ENCODE measurements around the gene KRT81. TPM values are rescaled to one million over a fixed set of nuclear protein-coding genes. Genes with fewer than 3 reads are reported as not detected.
"Not testable (repeated sequence)": the region's sequence is repeated elsewhere in the genome, so short reads cannot be mapped to it uniquely, and the experiment has no call there.

Gene KRT81
- total and polyA plus RNA-seq, 4 donors = 0.02 to 0.61 (median 0.23) TPM

GRCh38 chr12:52295663-52296062, 4.3 kb upstream of the KRT81 start:
- peaks cover 6 to 46% (median 28%) of the 10 kb centered on the region in 3 donors for H3K27me3 ChIP-seq (ENCODE audit: control insufficient read depth in 3 of 3, insufficient read depth in 3 of 3, low read length in 2 of 3)
- no peak overlapping the region for H3K9ac ChIP-seq (ENCODE audit: insufficient read depth in 1 of 2, low read length in 2 of 2)
- no peak for TF ChIP-seq CTCF (IDR thresholded peaks at IDR 0.05; ENCODE audit: control extremely low read depth, extremely low read depth)
- peaks cover 0 to 1% (median 0%) of the 10 kb centered on the region in 5 donors for H3K4me1 ChIP-seq (ENCODE audit: control insufficient read depth in 5 of 5, insufficient read depth in 5 of 5, low read length in 5 of 5)
- WGBS, 2 donors = 80 to 83% methylated on average over 1 of the region's 1 CpG
- no peak for ATAC-seq (ENCODE audit: insufficient read depth, low FRiP score)
- DNase-seq = no peak
- H3K9me3 ChIP-seq (ENCODE audit: control insufficient read depth in 4 of 4, insufficient read depth in 3 of 4, low read length in 3 of 4) = no peaks in the 10 kb centered on the region
- H3K36me3 ChIP-seq (ENCODE audit: control insufficient read depth in 4 of 4, insufficient read depth in 4 of 4, low read length in 4 of 4) = no peaks in the 10 kb centered on the region
- no peak overlapping the region for H3K4me3 ChIP-seq
- H3K27ac ChIP-seq (ENCODE audit: low read depth in 1 of 2, low read length in 1 of 2) = no peak overlapping the region

GRCh38 chr12:52294803-52295202, 3.5 kb upstream of the KRT81 start:
- H3K4me3 ChIP-seq = no peak overlapping the region
- H3K4me1 ChIP-seq (ENCODE audit: control insufficient read depth in 5 of 5, insufficient read depth in 5 of 5, low read length in 5 of 5) = peaks cover 0 to 1% (median 0%) of the 10 kb centered on the region in 5 donors
- peaks cover 6 to 43% (median 26%) of the 10 kb centered on the region in 3 donors for H3K27me3 ChIP-seq (ENCODE audit: control insufficient read depth in 3 of 3, insufficient read depth in 3 of 3, low read length in 2 of 3)
- WGBS, 2 donors = 42 to 43% methylated on average over 1 of the region's 1 CpG
- no peak overlapping the region for H3K27ac ChIP-seq (ENCODE audit: low read depth in 1 of 2, low read length in 1 of 2)
- no peak overlapping the region for H3K9ac ChIP-seq (ENCODE audit: insufficient read depth in 1 of 2, low read length in 2 of 2)
- no peak for DNase-seq
- no peaks in the 10 kb centered on the region for H3K36me3 ChIP-seq (ENCODE audit: control insufficient read depth in 4 of 4, insufficient read depth in 4 of 4, low read length in 4 of 4)
- no peaks in the 10 kb centered on the region for H3K9me3 ChIP-seq (ENCODE audit: control insufficient read depth in 4 of 4, insufficient read depth in 3 of 4, low read length in 3 of 4)
- no peak for TF ChIP-seq CTCF (IDR thresholded peaks at IDR 0.05; ENCODE audit: control extremely low read depth, extremely low read depth)
- ATAC-seq (ENCODE audit: insufficient read depth, low FRiP score) = no peak

GRCh38 chr12:52293926-52294325, 2.6 kb upstream of the KRT81 start:
- H3K9ac ChIP-seq (ENCODE audit: insufficient read depth in 1 of 2, low read length in 2 of 2) = no peak overlapping the region
- H3K4me1 ChIP-seq (ENCODE audit: control insufficient read depth in 5 of 5, insufficient read depth in 5 of 5, low read length in 5 of 5) = peaks cover 0 to 1% (median 0%) of the 10 kb centered on the region in 5 donors
- WGBS, 2 donors = 91 to 95% methylated on average over 1 of the region's 1 CpG
- no peak for TF ChIP-seq CTCF (IDR thresholded peaks at IDR 0.05; ENCODE audit: control extremely low read depth, extremely low read depth)
- H3K9me3 ChIP-seq (ENCODE audit: control insufficient read depth in 4 of 4, insufficient read depth in 3 of 4, low read length in 3 of 4) = no peaks in the 10 kb centered on the region
- no peak for DNase-seq
- no peaks in the 10 kb centered on the region for H3K36me3 ChIP-seq (ENCODE audit: control insufficient read depth in 4 of 4, insufficient read depth in 4 of 4, low read length in 4 of 4)
- ATAC-seq (ENCODE audit: insufficient read depth, low FRiP score) = no peak
- no peak overlapping the region for H3K4me3 ChIP-seq
- peaks cover 6 to 39% (median 26%) of the 10 kb centered on the region in 3 donors for H3K27me3 ChIP-seq (ENCODE audit: control insufficient read depth in 3 of 3, insufficient read depth in 3 of 3, low read length in 2 of 3)
- H3K27ac ChIP-seq (ENCODE audit: low read depth in 1 of 2, low read length in 1 of 2) = no peak overlapping the region

DNA sequence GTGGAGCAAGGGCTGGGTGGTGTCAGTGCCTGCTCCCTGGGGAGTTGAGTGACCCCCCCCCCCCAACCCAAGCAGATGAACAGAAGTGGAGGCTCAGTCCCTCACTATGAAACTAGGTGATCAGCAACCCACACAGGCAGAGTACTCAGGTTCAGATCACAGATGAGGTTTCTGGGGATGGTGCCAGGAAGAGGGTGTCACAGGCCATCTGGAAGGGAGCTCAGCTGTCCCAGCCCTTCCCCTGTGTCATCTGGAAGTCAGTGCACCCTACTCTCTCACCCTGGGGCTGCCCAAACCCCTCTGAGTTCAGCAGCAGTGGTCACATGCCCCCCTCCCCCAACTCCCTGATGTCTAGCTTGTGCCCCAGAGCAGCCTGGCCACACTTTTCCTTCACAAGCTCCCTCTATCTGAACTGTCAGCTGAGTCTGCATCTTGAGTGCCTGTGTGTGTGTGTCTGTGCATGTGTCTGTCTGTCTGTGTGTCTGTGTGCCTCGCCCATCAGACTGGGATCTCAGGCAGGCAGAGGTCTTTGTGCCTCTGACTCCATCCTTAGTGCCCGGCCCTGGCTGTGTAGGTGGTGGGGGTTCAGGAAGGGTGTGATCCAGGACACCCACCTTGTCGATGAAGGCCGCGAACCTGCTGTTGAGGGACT, 725 bp downstream of the KRT81 start:
- no CpG with 5 or more reads among the region's 5 CpGs for WGBS, 2 donors
- peaks cover 6 to 32% (median 23%) of the 10 kb centered on the region in 3 donors for H3K27me3 ChIP-seq (ENCODE audit: control insufficient read depth in 3 of 3, insufficient read depth in 3 of 3, low read length in 2 of 3)
- H3K9ac ChIP-seq (ENCODE audit: insufficient read depth in 1 of 2, low read length in 2 of 2); H3K4me1 ChIP-seq (ENCODE audit: control insufficient read depth in 5 of 5, insufficient read depth in 5 of 5, low read length in 5 of 5); H3K4me3 ChIP-seq; H3K27ac ChIP-seq (ENCODE audit: low read depth in 1 of 2, low read length in 1 of 2); DNase-seq; H3K36me3 ChIP-seq (ENCODE audit: control insufficient read depth in 4 of 4, insufficient read depth in 4 of 4, low read length in 4 of 4); H3K9me3 ChIP-seq (ENCODE audit: control insufficient read depth in 4 of 4, insufficient read depth in 3 of 4, low read length in 3 of 4); ATAC-seq (ENCODE audit: insufficient read depth, low FRiP score): not testable (repeated sequence)

- H3K36me3 ChIP-seq (ENCODE audit: control insufficient read depth in 4 of 4, insufficient read depth in 4 of 4, low read length in 4 of 4); DNase-seq; H3K9me3 ChIP-seq (ENCODE audit: control insufficient read depth in 4 of 4, insufficient read depth in 3 of 4, low read length in 3 of 4); H3K4me3 ChIP-seq; H3K27ac ChIP-seq (ENCODE audit: low read depth in 1 of 2, low read length in 1 of 2); H3K4me1 ChIP-seq (ENCODE audit: control insufficient read depth in 5 of 5, insufficient read depth in 5 of 5, low read length in 5 of 5); H3K9ac ChIP-seq (ENCODE audit: insufficient read depth in 1 of 2, low read length in 2 of 2); ATAC-seq (ENCODE audit: insufficient read depth, low FRiP score): not testable (repeated sequence)
- peaks cover 0 to 18% (median 17%) of the 10 kb centered on the region in 3 donors for H3K27me3 ChIP-seq (ENCODE audit: control insufficient read depth in 3 of 3, insufficient read depth in 3 of 3, low read length in 2 of 3)
- WGBS, 2 donors = 59 to 75% methylated on average over 17 of the region's 17 CpGs
Observed at GRCh38 chr12:52287816-52288805, 3.2 kb downstream of the KRT81 start.
